GM19023 (cell line): ENCODE measurements around the gene IZUMO1.
"Not testable (repeated sequence)": the region's sequence is repeated elsewhere in the genome, so short reads cannot be mapped to it uniquely, and the experiment has no call there.

Experiments used
- ATAC-seq: cut with Tn5 transposase; IDR thresholded peaks from one replicate; pipeline ENCODE4 v1.9.1; 2021; ENCODE audit warnings: mild to moderate bottlenecking, moderate library complexity; ENCODE audit not compliant: unreplicated experiment

IZUMO1 gene

GRCh38 chr19:48738557-48739403 lies 7.9 kb downstream of the IZUMO1 start:
- ATAC-seq: peak; percentile 82

GRCh38 chr19:48737360-48737998 lies 9.2 kb downstream of the IZUMO1 start:
- no peak for ATAC-seq

- ATAC-seq: no peak
Measured at GRCh38 chr19:48735031-48735615, 11.6 kb downstream of the IZUMO1 start.

- no peak for ATAC-seq
Measured at GRCh38 chr19:48734625-48735024, 12.1 kb downstream of the IZUMO1 start.

- no peak for ATAC-seq
Measured at GRCh38 chr19:48731452-48731851, 15.3 kb downstream of the IZUMO1 start.

GRCh38 chr19:48728911-48729664 lies 17.6 kb downstream of the IZUMO1 start:
- ATAC-seq: no peak

GRCh38 chr19:48726556-48726955 lies 20.2 kb downstream of the IZUMO1 start:
- ATAC-seq: no peak

- ATAC-seq: no peak
Measured at GRCh38 chr19:48724796-48725753, 21.6 kb downstream of the IZUMO1 start.

- no peak for ATAC-seq
Measured at GRCh38 chr19:48722196-48722708, 24.5 kb downstream of the IZUMO1 start.

- peak; percentile 78 for ATAC-seq
Measured at GRCh38 chr19:48720613-48721296, 26.0 kb downstream of the IZUMO1 start.

GRCh38 chr19:48720251-48720612 lies 26.5 kb downstream of the IZUMO1 start:
- ATAC-seq: peak; percentile 14

- no peak for ATAC-seq
Measured at GRCh38 chr19:48719263-48720171, 27.2 kb downstream of the IZUMO1 start, which contains the start of gene MAMSTR. Gene MAMSTR, minus strand, starts transcription at chr19:48719725. Its CDS starts 694 bp downstream, at chr19:48719031.

GRCh38 chr19:48718711-48719231 lies 27.9 kb downstream of the IZUMO1 start:
- no peak for ATAC-seq

- ATAC-seq: not testable (repeated sequence)
Measured at GRCh38 chr19:48718106-48718505, 28.6 kb downstream of the IZUMO1 start.

- ATAC-seq: no peak
Measured at GRCh38 chr19:48716562-48717291, 30.0 kb downstream of the IZUMO1 start.

GRCh38 chr19:48715681-48716171 lies 31.0 kb downstream of the IZUMO1 start:
- no peak for ATAC-seq
